ENCODE measurements around the gene NKD2. TPM values are rescaled to one million over a fixed set of nuclear protein-coding genes. Genes with fewer than 3 reads are reported as not detected.
"Not testable (repeated sequence)": the region's sequence is repeated elsewhere in the genome, so short reads cannot be mapped to it uniquely, and the experiment has no call there.

Gene NKD2
- total RNA-seq, 2 experiments from 2014 or later: 0.41 to 1.1 TPM

GRCh38 chr5:1019001-1019905 lies 10.7 kb downstream of the NKD2 start:
- H3K4me1 Mint-ChIP-seq (ENCODE audit: low read depth): no peaks in the 10 kb centered on the region
- ChIA-PET POLR2A (no interaction called here), CTCF (interaction anchor here (1.2 kb wide), 1 partner anchor 95 kb away, joined by 3 read pairs; no protein-coding TSS in a partner anchor)

GRCh38 chr5:1020452-1020961 lies 11.9 kb downstream of the NKD2 start:
- intact Hi-C loops (cut with micrococcal nuclease): no loop called here
- no peak for DNase-seq
- Mint-ChIP-seq H3K4me1 (ENCODE audit: low read depth) (no peaks in the 10 kb centered on the region), H3K27ac (no peak overlapping the region), H3K36me3 (no peaks in the 10 kb centered on the region), H3K4me3 (no peak overlapping the region), H3K9me3 (no peaks in the 10 kb centered on the region), H3K27me3 (no peaks in the 10 kb centered on the region)
- POLR2A ChIA-PET: no interaction called here
- CTCF ChIA-PET: no interaction called here

More at GRCh38 chr5:1019001-1019905, 10.7 kb downstream of the NKD2 start:
- Mint-ChIP-seq H3K36me3 (no peaks in the 10 kb centered on the region), H3K9me3 (no peaks in the 10 kb centered on the region), H3K4me3 (no peak overlapping the region), H3K27ac (no peak overlapping the region), H3K27me3 (no peaks in the 10 kb centered on the region)
- intact Hi-C loops (cut with micrococcal nuclease): no loop called here
- DNase-seq: no peak

- Mint-ChIP-seq H3K4me1 (ENCODE audit: low read depth) (no peaks in the 10 kb centered on the region), H3K27ac (no peak overlapping the region), H3K4me3 (no peak overlapping the region), H3K36me3 (no peaks in the 10 kb centered on the region), H3K9me3 (no peaks in the 10 kb centered on the region), H3K27me3 (no peaks in the 10 kb centered on the region)
- intact Hi-C loops (cut with micrococcal nuclease): no loop called here
- POLR2A ChIA-PET: no interaction called here
- CTCF ChIA-PET: no interaction called here
- no peak for DNase-seq
These were observed 12.8 kb downstream of the NKD2 start for GRCh38 chr5:1021136-1021968.

- H3K27ac Mint-ChIP-seq; intact Hi-C loops (cut with micrococcal nuclease); CTCF ChIA-PET; H3K36me3 Mint-ChIP-seq; DNase-seq; POLR2A ChIA-PET; H3K27me3 Mint-ChIP-seq; H3K4me1 Mint-ChIP-seq (ENCODE audit: low read depth); H3K9me3 Mint-ChIP-seq; H3K4me3 Mint-ChIP-seq: not testable (repeated sequence)
These were observed 13.4 kb downstream of the NKD2 start for GRCh38 chr5:1021969-1022336.

GRCh38 chr5:1026700-1027621 lies 18.4 kb downstream of the NKD2 start:
- intact Hi-C loops (cut with micrococcal nuclease): no loop called here
- no peak overlapping the region for H3K27ac Mint-ChIP-seq
- ChIA-PET POLR2A (no interaction called here), CTCF (no interaction called here)
- no peak for DNase-seq
- no peaks in the 10 kb centered on the region for H3K36me3 Mint-ChIP-seq
- H3K4me1 Mint-ChIP-seq (ENCODE audit: low read depth): no peaks in the 10 kb centered on the region
- H3K9me3 Mint-ChIP-seq: no peaks in the 10 kb centered on the region
- H3K4me3 Mint-ChIP-seq: no peak overlapping the region
- no peaks in the 10 kb centered on the region for H3K27me3 Mint-ChIP-seq

- Mint-ChIP-seq H3K27ac (no peak overlapping the region), H3K36me3 (no peaks in the 10 kb centered on the region), H3K9me3 (no peaks in the 10 kb centered on the region), H3K4me3 (no peak overlapping the region), H3K4me1 (ENCODE audit: low read depth) (no peaks in the 10 kb centered on the region), H3K27me3 (peaks cover 2% of the 10 kb centered on the region)
- CTCF ChIA-PET: no interaction called here
- no peak for DNase-seq
- POLR2A ChIA-PET: no interaction called here
- intact Hi-C loops (cut with micrococcal nuclease): no loop called here
These were observed 19.2 kb downstream of the NKD2 start for GRCh38 chr5:1027631-1028441.

GRCh38 chr5:1028481-1029281 lies 20.1 kb downstream of the NKD2 start:
- ChIA-PET CTCF (no interaction called here), POLR2A (no interaction called here)
- Mint-ChIP-seq H3K4me3 (no peak overlapping the region), H3K36me3 (no peaks in the 10 kb centered on the region), H3K9me3 (no peaks in the 10 kb centered on the region), H3K27ac (no peak overlapping the region), H3K4me1 (ENCODE audit: low read depth) (no peaks in the 10 kb centered on the region), H3K27me3 (peaks cover 2% of the 10 kb centered on the region)
- DNase-seq: no peak
- intact Hi-C loops (cut with micrococcal nuclease): no loop called here

- H3K9me3 Mint-ChIP-seq: no peaks in the 10 kb centered on the region
- POLR2A ChIA-PET: no interaction called here
- H3K27ac Mint-ChIP-seq: no peak overlapping the region
- intact Hi-C loops (cut with micrococcal nuclease): no loop called here
- DNase-seq: no peak
- H3K27me3 Mint-ChIP-seq: peaks cover 5% of the 10 kb centered on the region
- no peak overlapping the region for H3K4me3 Mint-ChIP-seq
- H3K4me1 Mint-ChIP-seq (ENCODE audit: low read depth): no peaks in the 10 kb centered on the region
- no peaks in the 10 kb centered on the region for H3K36me3 Mint-ChIP-seq
- CTCF ChIA-PET: no interaction called here
These were observed 20.8 kb downstream of the NKD2 start for GRCh38 chr5:1029282-1029944.

- Mint-ChIP-seq H3K4me3 (no peak overlapping the region), H3K9me3 (no peaks in the 10 kb centered on the region), H3K4me1 (ENCODE audit: low read depth) (no peaks in the 10 kb centered on the region), H3K27ac (no peak overlapping the region), H3K36me3 (no peaks in the 10 kb centered on the region), H3K27me3 (peaks cover 5% of the 10 kb centered on the region)
- CTCF ChIA-PET: no interaction called here
- intact Hi-C loops (cut with micrococcal nuclease): no loop called here
- POLR2A ChIA-PET: no interaction called here
- no peak for DNase-seq
These were observed 21.5 kb downstream of the NKD2 start for GRCh38 chr5:1029945-1030625.

- no peaks in the 10 kb centered on the region for H3K9me3 Mint-ChIP-seq
- no peak for DNase-seq
- H3K4me3 Mint-ChIP-seq: no peak overlapping the region
- no peaks in the 10 kb centered on the region for H3K36me3 Mint-ChIP-seq
- H3K27me3 Mint-ChIP-seq: peaks cover 5% of the 10 kb centered on the region
- intact Hi-C loops (cut with micrococcal nuclease): no loop called here
- ChIA-PET POLR2A (no interaction called here), CTCF (no interaction called here)
- H3K4me1 Mint-ChIP-seq (ENCODE audit: low read depth): no peaks in the 10 kb centered on the region
- no peak overlapping the region for H3K27ac Mint-ChIP-seq
These were observed 22.2 kb downstream of the NKD2 start for GRCh38 chr5:1030801-1031271.

Data from activated CD4-positive, alpha-beta memory T cell treated with anti-CD3 and anti-CD28 coated beads for 36 hours (primary cell).